Hepatocyte (in vitro differentiated cells): ENCODE measurements around the gene MICB.
"Not testable (repeated sequence)": the region's sequence is repeated elsewhere in the genome, so short reads cannot be mapped to it uniquely, and the experiment has no call there.

Experiments used
- CTCF ChIP-seq: fragments of 200-600 bp; sonication (generic); IDR thresholded peaks from 2 replicates; pipeline ENCODE4 v1.5.1; 2016; ENCODE audit warnings: antibody characterized with exemption, mild to moderate bottlenecking; ENCODE audit not compliant: poor library complexity
- EZH2 ChIP-seq: fragments of 200-600 bp; sonication (generic); IDR thresholded peaks from 2 replicates; pipeline ENCODE4 v1.6.1; 2016; ENCODE audit warnings: antibody characterized with exemption, mild to moderate bottlenecking, borderline replicate concordance

GRCh38 chr6:31499648-31500047, 1.7 kb downstream of the MICB start:
- TF ChIP-seq CTCF, EZH2: not testable (repeated sequence)
